Mesothelial cell of epicardium (in vitro differentiated cells): ENCODE results near the gene ARL8A. TPM values are rescaled to one million over a fixed set of nuclear protein-coding genes. Genes with fewer than 3 reads are reported as not detected.
A peak's percentile ranks its signal among the peaks of the same experiment; 100 is the strongest.

Source experiments
- DNase-seq, 2 experiments: peaks; one replicate each; pipeline ENCODE4 v3.0.0; 2021; ENCODE audit warnings: low spot score in 2 of 2; ENCODE audit not compliant: unreplicated experiment in 2 of 2
- H3K27ac Mint-ChIP-seq: 2 replicates; pipeline ENCODE4 v1.8.0; 2021; ENCODE audit warnings: mixed read lengths
- H3K27me3 Mint-ChIP-seq: 2 replicates; pipeline ENCODE4 v1.8.0; 2021; ENCODE audit warnings: low read depth, mixed read lengths
- H3K36me3 Mint-ChIP-seq: 2 replicates; pipeline ENCODE4 v1.8.0; 2021; ENCODE audit warnings: mixed read lengths
- H3K4me1 Mint-ChIP-seq: 2 replicates; pipeline ENCODE4 v1.8.0; 2021; ENCODE audit warnings: mixed read lengths
- H3K4me3 Mint-ChIP-seq: 2 replicates; pipeline ENCODE4 v1.8.0; 2021; ENCODE audit warnings: mild to moderate bottlenecking, moderate library complexity, mixed read lengths
- H3K9me3 Mint-ChIP-seq: 2 replicates; pipeline ENCODE4 v1.8.0; 2021; ENCODE audit warnings: mixed read lengths
- CTCF ChIP-seq: fragments of 200-600 bp; sonication (generic); IDR thresholded peaks from one replicate; pipeline ENCODE4 v1.5.0; 2021; ENCODE audit warnings: antibody characterized with exemption; ENCODE audit not compliant: unreplicated experiment
- total RNA-seq: library from RNA; stranded (reverse); gene quantifications from 3 replicates; pipeline ENCODE4 v1.2.1, GENCODE V29; 2021

Gene ARL8A
- total RNA-seq, 1 donor from 2014 or later: 79.6 TPM

GRCh38 chr1:202133496-202133895 lies 11.0 kb downstream of the ARL8A start:
- Mint-ChIP-seq H3K36me3 (peaks cover 12% of the 10 kb centered on the region), H3K27ac (peak overlapping the region; percentile 53), H3K4me3 (no peak overlapping the region), H3K9me3 (no peaks in the 10 kb centered on the region), H3K27me3 (no peaks in the 10 kb centered on the region), H3K4me1 (peaks cover 23% of the 10 kb centered on the region)
- no peak for DNase-seq
- no peak for TF ChIP-seq CTCF

- Mint-ChIP-seq H3K9me3 (no peaks in the 10 kb centered on the region), H3K27ac (peak overlapping the region; percentile 94), H3K4me1 (peaks cover 23% of the 10 kb centered on the region), H3K36me3 (peaks cover 9% of the 10 kb centered on the region), H3K4me3 (no peak overlapping the region), H3K27me3 (no peaks in the 10 kb centered on the region)
- no peak for TF ChIP-seq CTCF
- DNase-seq: no peak
Observed at GRCh38 chr1:202133001-202133400, 11.5 kb downstream of the ARL8A start.

- no peak for DNase-seq
- Mint-ChIP-seq H3K27me3 (no peaks in the 10 kb centered on the region), H3K4me1 (peaks cover 23% of the 10 kb centered on the region), H3K9me3 (no peaks in the 10 kb centered on the region), H3K4me3 (no peak overlapping the region), H3K36me3 (peaks cover 9% of the 10 kb centered on the region), H3K27ac (peak overlapping the region; percentile 94)
- TF ChIP-seq CTCF: no peak
Observed at GRCh38 chr1:202131956-202132821, 12.3 kb downstream of the ARL8A start.

GRCh38 chr1:202130816-202131522 lies 13.6 kb downstream of the ARL8A start:
- Mint-ChIP-seq H3K27ac (peak overlapping the region; percentile 94), H3K27me3 (no peaks in the 10 kb centered on the region), H3K4me3 (no peak overlapping the region), H3K36me3 (peaks cover 9% of the 10 kb centered on the region), H3K9me3 (no peaks in the 10 kb centered on the region), H3K4me1 (peaks cover 23% of the 10 kb centered on the region)
- TF ChIP-seq CTCF: no peak
- DNase-seq: no peak

- no peak overlapping the region for H3K4me3 Mint-ChIP-seq
- TF ChIP-seq CTCF: no peak
- H3K9me3 Mint-ChIP-seq: no peaks in the 10 kb centered on the region
- no peaks in the 10 kb centered on the region for H3K27me3 Mint-ChIP-seq
- H3K27ac Mint-ChIP-seq: peak overlapping the region; percentile 43
- peaks cover 23% of the 10 kb centered on the region for H3K4me1 Mint-ChIP-seq
- no peak for DNase-seq
- peaks cover 9% of the 10 kb centered on the region for H3K36me3 Mint-ChIP-seq
Observed at GRCh38 chr1:202130297-202130721, 14.2 kb downstream of the ARL8A start.
